ENCODE results near the gene PRDX1. TPM values are rescaled to one million over a fixed set of nuclear protein-coding genes. Genes with fewer than 3 reads are reported as not detected.

The PRDX1 gene
- 100 to 1,000 TPM in 11 of 12 donors, not detected in 1; 115 to 239 (median 184) TPM for polyA plus RNA-seq (ENCODE audit: insufficient read length in 12 of 12)
- long read RNA-seq, donor 1, transcript PRDX1-202 (6 exons, 1,021 nt), result major isoform, 254 of 299 reads
- long read RNA-seq, donor 1, partial matches to known transcripts, result 43 of 299 reads
- long read RNA-seq, donor 1, other reads (novel, unspliced or antisense), result 0 of 299 reads
- long read RNA-seq, donor 2, transcript PRDX1-202 (6 exons, 1,021 nt), result major isoform, 160 of 200 reads
- long read RNA-seq, donor 2, partial matches to known transcripts, result 40 of 200 reads
- long read RNA-seq, donor 2, other reads (novel, unspliced or antisense), result 0 of 200 reads
- long read RNA-seq, donor 3, transcript PRDX1-202 (6 exons, 1,021 nt), result major isoform, 78 of 79 reads
- long read RNA-seq, donor 3, partial matches to known transcripts, result 0 of 79 reads
- long read RNA-seq, donor 3, other reads (novel, unspliced or antisense), result 0 of 79 reads
- long read RNA-seq, donor 4, transcript PRDX1-202 (6 exons, 1,021 nt), result major isoform, 51 of 51 reads
- long read RNA-seq, donor 4, partial matches to known transcripts, result 0 of 51 reads
- long read RNA-seq, donor 4, other reads (novel, unspliced or antisense), result 0 of 51 reads
- long read RNA-seq, donor 5, transcript PRDX1-202 (6 exons, 1,021 nt), result major isoform, 137 of 393 reads
- long read RNA-seq, donor 5, partial matches to known transcripts, result 227 of 393 reads
- long read RNA-seq, donor 5, other reads (novel, unspliced or antisense), result 29 of 393 reads
- long read RNA-seq, donor 6, transcript PRDX1-202 (6 exons, 1,021 nt), result major isoform, 99 of 111 reads
- long read RNA-seq, donor 6, partial matches to known transcripts, result 11 of 111 reads
- long read RNA-seq, donor 6, other reads (novel, unspliced or antisense), result 0 of 111 reads
- long read RNA-seq, donor 7, transcript PRDX1-202 (6 exons, 1,021 nt), result major isoform, 80 of 85 reads
- long read RNA-seq, donor 7, partial matches to known transcripts, result 5 of 85 reads
- long read RNA-seq, donor 7, other reads (novel, unspliced or antisense), result 0 of 85 reads
- long read RNA-seq, donor 8, transcript PRDX1-202 (6 exons, 1,021 nt), result major isoform, 122 of 133 reads
- long read RNA-seq, donor 8, partial matches to known transcripts, result 7 of 133 reads
- long read RNA-seq, donor 8, other reads (novel, unspliced or antisense), result 0 of 133 reads
- long read RNA-seq, donor 9, transcript PRDX1-202 (6 exons, 1,021 nt), result major isoform, 107 of 115 reads
- long read RNA-seq, donor 9, partial matches to known transcripts, result 7 of 115 reads
- long read RNA-seq, donor 9, other reads (novel, unspliced or antisense), result 0 of 115 reads
- long read RNA-seq, donor 10, transcript PRDX1-202 (6 exons, 1,021 nt), result major isoform, 138 of 149 reads
- long read RNA-seq, donor 10, partial matches to known transcripts, result 11 of 149 reads
- long read RNA-seq, donor 10, other reads (novel, unspliced or antisense), result 0 of 149 reads
- long read RNA-seq, donor 11, transcript PRDX1-202 (6 exons, 1,021 nt), result major isoform, 205 of 217 reads
- long read RNA-seq, donor 11, partial matches to known transcripts, result 11 of 217 reads
- long read RNA-seq, donor 11, other reads (novel, unspliced or antisense), result 0 of 217 reads

DNA sequence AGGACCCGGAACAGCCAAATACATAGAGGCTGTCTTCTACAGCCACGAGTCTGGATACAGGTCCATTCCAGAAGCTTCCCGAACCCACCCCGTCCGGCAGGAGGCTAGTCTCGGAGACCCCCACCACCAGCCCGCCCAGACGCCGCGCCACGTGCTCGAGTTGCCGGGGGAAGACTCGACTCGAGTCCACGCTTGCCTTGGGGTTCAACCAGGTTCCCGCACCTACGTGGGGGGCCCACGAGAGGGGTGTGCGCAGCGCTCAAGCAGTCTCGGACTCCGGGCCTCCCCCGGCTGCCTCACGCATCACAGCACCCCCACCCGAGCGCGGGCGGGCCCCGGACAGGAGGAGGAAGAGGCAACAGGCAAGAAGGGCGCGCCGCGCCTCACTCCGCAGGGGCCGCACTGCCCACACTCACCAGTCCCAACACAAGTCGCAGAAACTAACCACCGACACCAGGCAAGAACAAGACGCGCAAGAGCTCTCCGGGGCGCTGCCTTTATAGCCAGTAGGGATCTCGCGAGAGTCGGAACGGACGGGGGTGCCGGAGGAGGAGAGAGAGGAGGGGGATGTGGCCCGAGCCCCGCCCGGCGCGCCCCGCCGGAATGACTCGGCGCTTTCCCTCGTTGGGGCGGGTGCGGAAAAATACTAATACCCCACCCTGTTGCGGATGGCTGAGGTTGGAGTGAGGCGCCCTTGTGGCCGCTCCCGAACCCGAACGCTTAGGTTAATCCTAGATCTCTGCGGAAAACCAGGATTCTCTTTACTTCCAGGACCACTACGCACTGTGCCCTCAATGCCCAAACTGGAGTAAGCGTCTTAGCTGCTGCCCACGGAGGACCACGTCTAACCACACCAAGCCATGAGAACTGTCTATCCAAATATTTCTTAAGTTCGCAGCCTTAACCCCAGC lies at the start of gene PRDX1:
Gene PRDX1, minus strand, starts transcription at position 472 of the 911 bp plus-strand sequence. CDS start 2,841 bp downstream, outside the sequence.
- DNase-seq, result peak; percentile 96

DNA sequence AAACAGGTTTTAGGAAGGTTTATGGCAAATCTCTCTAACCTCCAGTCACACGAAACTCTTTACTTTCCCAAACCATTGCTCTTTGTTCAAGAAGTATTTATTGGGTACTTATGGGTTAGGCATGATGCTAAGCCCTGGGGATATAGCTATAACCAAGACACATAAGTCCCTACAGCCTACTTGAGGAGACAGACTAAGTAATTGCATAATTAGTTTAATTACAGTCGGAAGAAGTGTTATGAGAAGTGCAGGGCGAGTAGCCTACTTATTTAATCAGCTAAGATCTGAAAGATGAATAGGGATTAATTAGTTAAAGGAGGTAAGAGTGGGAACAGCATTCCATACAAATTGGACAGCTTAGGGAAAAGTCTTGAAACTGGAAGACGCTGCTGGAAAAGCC lies 48.9 kb upstream of the PRDX1 start:
- no peak for DNase-seq

DNA sequence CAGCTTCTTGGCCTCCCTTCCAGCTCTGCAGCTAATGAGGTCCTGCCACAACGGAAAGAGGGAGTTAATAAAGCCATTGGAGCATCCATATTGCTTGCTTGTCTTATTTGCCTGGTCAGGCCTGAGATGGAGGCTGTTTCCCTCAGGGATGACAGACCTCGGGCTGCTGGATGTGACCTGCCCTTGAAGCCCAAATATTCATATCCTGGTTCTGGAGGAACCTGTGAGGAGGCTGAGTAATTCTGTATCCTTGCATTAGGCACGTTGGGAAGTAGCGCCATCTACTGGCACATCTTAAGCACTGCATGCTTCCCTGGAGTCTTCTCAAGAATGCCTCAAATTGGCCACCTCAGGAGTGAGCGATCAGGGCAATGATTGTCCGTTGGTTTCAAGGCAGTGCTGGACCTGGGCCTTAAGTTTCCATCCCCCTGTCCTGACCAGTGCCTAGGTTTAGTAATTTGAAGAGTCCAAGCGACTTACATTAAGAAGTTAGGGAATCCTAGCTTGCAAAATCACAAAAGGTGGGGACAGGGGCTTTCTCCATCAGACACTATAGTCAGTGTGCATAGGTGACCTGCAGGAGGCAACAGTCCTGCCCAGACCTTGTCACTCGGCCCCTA lies 48.4 kb upstream of the PRDX1 start:
- DNase-seq, result peak; percentile 76

DNA sequence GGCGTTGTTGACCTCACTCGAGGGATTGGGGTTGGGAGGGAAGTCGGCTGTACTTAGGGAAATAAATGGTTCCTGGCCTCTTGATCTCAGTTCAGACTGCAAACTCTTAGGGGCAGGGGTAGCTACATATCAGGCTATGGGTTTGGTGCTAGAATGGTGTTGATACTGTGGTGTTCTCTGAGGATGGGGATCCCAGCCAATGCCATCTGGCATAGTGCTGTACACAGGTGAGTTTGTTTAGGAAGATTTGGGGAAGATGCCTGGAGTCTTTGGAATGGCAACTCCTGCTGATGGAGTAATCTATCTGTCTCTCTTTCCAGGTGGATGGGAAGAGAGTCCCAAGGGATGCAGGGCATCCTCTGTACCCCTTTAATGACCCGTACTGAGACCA lies 47.9 kb upstream of the PRDX1 start:
- no peak for DNase-seq

DNA sequence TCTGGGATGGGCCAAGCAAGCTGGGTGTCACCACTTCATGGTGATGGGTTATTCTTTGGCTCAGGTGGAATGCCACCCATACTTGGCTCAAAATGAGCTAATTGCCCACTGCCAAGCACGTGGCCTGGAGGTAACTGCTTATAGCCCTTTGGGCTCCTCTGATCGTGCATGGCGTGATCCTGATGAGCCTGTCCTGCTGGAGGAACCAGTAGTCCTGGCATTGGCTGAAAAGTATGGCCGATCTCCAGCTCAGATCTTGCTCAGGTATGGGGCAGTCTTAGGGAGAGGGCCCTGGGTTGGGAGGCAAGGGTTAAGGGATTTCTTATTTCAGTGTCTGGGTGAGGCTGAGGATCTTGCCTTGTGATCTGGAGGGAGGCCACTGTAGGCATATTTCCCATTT lies 46.7 kb upstream of the PRDX1 start:
- no peak for DNase-seq

DNA sequence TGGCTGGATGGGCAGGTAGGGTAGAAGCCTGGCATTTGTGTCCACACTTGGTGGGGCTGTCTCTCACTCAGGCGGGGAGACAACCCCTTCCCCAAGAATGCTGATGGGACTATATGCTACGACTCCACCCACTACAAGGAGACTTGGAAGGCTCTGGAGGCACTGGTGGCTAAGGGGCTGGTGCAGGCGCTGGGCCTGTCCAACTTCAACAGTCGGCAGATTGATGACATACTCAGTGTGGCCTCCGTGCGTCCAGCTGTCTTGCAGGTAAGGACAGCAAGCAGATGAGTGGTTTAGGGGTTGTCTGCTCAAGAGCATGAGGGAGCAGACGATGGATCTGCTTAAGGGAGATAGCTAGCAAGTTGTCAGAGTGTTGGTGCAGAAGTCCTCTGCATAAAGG lies 46.2 kb upstream of the PRDX1 start:
- no peak for DNase-seq

DNA sequence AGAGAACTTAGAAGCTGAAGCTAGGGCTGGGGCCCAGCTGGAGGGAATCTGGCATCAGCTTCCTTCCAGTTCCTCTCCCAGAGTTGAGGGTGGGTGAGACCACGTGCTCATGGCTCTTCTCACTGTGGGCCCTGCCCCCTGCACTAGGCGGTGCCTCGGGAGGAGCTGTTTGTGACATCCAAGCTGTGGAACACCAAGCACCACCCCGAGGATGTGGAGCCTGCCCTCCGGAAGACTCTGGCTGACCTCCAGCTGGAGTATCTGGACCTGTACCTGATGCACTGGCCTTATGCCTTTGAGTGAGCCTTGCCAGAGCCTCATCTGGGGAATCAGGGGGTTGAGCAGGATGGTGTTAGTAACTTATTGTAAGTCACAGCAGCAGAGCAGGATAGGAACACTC lies 45.0 kb upstream of the PRDX1 start:
- DNase-seq, result no peak

DNA sequence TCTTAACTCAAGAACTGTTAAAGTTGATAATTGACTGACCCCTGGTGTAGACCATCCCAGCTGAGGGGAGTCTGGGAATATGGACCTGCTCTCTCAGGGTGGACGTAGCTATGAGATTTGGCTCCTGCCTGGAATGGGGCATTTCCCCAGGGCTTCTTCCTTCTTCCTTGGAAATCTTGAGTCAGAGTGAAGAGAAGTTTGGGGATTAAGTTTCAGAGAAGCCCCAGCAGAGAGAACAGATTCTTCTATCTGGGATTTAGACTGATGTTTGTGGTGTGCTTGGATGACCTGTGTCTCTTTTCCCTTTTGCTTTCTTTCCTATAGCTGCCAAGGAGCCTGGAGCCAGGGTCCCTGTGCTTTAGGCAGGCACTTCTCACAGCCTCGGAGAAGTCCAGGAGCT lies 42.2 kb upstream of the PRDX1 start:
- no peak for DNase-seq

DNA sequence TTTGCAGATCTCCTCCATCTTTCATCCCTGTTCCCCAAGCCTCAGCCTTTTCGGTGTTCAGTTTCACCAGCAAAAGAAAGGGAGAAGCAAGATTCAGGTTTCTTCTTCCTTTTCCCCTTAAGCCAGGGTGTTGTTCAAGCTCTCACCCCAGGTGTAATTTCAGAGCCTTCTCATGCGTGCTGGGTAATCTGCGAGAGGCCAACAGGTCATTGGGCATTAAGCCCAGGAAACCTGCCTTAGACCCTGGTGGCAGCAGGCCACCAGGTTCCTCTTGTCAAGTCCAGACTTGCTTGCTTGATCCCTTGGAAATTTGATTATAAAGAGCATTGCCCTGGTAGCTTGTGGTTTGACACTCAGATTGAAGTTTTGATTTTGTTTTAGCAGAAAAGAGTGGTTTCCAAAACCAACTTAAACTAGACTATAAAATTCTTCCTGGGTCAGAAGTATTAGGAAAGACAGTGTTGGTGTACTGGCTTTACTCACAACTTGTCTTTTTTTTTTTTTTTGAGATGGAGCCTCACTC lies 35.8 kb upstream of the PRDX1 start:
- no peak for DNase-seq

DNA sequence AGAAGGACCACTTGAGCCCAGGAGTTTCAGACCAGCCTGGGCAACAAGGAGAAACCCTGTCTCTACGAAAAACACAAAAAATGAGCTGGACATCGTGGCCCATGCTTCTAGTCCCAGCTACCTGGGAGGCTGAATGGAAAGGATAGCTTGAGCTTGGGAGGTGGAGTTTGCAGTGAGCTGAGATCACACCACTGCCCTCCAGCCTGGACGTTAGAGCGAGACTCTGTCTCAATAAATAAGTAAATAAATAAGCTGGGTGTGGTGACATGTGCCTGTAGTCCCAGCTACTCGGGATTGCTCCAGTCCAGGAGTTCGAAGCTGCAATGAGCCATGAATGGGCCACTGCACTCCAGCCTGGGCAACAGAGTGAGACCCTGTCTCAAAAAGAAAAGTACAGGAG lies 32.5 kb upstream of the PRDX1 start:
- no peak for DNase-seq

DNA sequence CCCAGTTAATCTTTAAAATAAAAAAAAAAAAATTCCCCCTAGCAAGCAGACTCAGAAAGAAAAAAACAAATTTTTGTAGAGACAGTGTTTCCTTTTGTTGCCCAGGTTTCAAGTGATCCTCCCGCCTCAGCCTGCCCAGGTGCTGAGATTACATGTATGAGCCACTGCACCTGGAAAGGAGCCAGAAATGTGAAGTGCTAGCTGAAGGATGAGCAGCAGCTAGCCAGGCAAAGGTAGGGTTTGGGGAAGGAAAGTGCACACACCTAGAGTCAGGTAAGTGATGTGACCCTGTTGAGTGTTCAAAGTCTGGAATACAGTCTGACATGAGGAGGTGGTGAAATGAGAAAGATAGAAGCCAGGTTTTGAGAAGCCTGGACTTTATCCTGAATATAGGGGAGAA lies 30.6 kb upstream of the PRDX1 start:
- no peak for DNase-seq

DNA sequence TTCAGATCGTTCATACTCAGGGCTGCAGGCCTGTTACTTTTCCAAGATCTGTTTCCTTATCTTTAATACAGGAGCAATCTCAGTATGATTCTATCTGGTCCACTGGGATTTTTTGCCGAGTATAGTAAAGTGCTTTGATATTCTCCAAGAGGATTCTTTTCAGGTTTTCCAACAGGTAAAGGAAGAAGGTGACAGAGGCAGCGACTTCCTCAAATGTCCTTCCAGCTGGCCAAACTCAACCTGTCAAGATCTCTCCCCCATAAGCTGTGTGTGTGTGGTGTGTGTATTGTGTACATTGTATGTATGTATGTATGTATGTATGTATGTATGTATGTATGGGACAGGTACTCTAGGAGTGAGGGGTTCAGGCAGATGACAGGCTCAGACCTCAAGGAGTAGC lies 30.0 kb upstream of the PRDX1 start:
- DNase-seq, result no peak

DNA sequence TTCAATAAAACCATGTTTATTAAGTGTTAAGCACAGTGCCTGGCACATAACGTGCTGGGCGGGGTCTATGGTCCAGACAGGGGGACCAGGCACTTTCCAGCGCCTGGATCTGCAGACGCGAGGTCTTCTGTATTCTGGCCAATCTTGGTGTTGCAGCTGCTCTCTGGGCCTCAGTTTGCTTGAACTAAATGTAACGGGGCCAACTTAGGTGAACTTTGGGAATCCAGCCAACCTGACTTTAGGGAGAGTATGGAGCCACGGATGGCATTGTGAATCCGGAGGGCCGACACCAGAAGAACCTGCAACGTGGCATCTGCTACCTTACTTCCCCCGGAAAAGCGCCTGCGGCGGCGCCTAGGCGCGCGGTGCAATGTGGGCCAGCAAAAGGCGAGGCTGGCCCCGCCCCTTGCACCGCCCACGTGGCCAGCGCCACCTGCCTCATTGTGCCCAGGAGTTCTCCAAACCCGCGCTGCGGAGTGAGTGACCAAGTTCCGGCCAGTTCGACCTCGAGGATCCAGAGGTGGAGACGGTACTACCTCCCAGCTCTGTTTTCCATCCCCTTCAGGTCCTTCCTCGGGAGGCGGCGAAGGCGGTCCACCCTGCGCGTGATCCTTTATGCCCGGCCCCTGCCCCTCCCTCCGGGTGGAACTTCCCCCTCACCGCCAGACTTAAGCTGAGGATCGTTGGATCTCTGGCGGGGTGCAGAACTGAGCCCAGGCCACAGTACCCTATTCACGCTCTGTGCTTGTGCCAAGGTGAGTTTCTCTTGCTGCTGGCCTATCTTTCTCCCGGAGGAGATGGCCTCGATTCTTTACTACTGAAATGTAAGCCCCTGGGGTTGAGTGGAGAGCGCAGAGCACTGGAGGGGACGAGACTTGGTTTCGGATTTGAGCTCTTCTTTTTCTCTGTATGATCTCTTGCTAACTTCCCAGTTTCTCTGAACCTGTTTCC lies 29.0 kb upstream of the PRDX1 start, which contains the start of gene AKR1A1:
Gene AKR1A1, plus strand, starts transcription at position 426 of the 951 bp plus-strand sequence. CDS start 10,969 bp downstream, outside the sequence.
- peak; percentile 93 for DNase-seq

DNA sequence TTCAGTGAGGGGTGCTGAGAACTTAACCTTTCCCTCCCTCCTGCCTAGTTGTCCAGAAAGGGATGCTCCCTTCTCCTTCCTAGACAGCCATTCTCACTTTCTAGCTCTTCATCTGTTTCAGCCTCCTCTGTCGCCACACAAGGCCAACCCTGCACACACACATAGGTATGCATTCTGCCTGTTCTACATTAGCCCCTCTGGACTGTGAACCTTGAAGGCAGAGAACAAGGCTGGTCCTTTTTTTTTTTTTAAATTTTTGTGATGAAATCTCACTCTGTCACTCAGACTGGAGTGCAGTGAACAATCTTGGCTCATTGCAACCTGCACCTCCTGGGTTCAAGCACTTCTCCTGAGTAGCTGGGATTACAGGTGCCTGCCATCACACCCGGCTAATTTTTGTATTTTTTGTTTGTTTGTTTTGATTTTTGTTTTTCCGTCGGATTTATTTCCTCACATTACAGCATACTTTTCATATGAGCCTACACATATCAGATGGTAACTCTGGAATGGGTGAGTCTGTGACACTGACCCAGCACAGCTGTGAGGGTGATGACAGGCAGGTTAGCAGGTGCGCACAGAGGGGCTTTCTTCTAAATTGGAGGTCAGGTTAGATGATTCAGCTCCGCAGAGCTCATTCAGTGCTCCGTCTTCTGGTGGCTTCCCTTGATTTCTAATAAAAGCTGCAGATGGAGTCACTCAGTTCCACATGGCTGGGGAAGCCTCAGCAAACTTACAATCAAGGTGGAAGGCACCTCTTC lies 24.0 kb upstream of the PRDX1 start:
- DNase-seq, result no peak

DNA sequence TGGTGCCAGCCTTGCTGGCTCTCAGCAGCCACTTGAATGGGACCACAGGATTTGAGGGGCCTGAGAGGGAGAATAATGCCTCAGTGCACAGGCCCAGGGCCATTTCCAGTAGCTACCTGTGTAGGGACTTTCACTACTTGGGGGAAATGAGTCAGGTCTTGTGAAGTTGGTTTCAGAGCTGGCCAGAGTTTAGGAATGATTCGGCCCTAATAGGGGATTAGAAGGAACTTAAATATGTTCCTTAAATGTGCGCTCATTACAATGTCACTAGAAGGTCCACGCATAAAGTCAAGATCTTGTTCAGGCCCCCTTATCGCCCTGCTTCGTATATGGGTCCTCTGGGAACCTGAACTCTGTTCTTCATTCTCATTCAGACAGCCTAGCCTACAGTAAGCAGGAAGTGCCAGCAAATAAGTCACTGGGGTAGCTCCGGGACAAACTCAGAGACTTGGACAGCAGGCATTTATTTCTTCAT lies 23.4 kb upstream of the PRDX1 start:
- DNase-seq, result no peak

DNA sequence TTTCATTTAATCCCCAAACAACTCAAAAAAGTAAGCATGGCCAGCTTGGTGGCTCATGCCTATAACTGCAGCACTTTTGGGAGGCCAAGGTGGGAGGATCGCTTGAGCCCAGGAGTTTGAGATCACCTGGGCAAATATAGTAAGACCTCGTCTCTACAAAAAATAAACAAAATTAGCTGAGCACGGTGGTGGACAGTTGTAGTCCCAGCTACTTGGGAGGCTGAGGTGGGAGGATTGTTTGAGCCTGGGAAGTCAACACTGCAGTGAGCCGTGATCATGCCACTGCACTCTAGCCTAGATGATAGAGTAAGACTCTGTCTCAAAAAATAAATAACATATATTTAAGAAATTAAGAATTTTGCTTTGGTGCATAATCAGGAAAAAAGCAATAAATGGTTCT lies 22.8 kb upstream of the PRDX1 start:
- DNase-seq, result no peak

All from muscle of arm (tissue), 14 donors.